Neural cell (in vitro differentiated cells): ENCODE data around the gene PABPN1L. TPM values are rescaled to one million over a fixed set of nuclear protein-coding genes. Genes with fewer than 3 reads are reported as not detected.

ENCODE experiments used
- H2AFZ ChIP-seq: fragments of 200-600, 300-800 bp; sonication (generic), shearing (Covaris generic); 2 replicates; pipeline ENCODE4 v1.6.0; 2014; ENCODE audit warnings: low read depth, mild to moderate bottlenecking, antibody characterized with exemption, low read length, moderate library complexity
- H3F3A ChIP-seq: fragments of 200-600 bp; shearing (Covaris generic); 2 replicates; pipeline ENCODE4 v1.6.1; 2016; ENCODE audit warnings: mild to moderate bottlenecking, moderate library complexity, mixed read lengths, antibody characterized with exemption, low read length; ENCODE audit not compliant: insufficient read depth, poor library complexity, severe bottlenecking
- H3K27ac ChIP-seq: fragments of 200-600, 300-800 bp; sonication (generic), shearing (Covaris generic); 2 replicates; pipeline ENCODE4 v1.5.1; 2014; ENCODE audit warnings: mild to moderate bottlenecking, low read length, moderate library complexity
- H3K27me3 ChIP-seq: fragments of 300-800, 200-600 bp; sonication (generic), shearing (Covaris generic); 2 replicates; pipeline ENCODE4 v1.6.0; 2014; ENCODE audit warnings: mild to moderate bottlenecking, low read depth, low read length, moderate library complexity; ENCODE audit not compliant: insufficient read depth
- H3K36me3 ChIP-seq: fragments of 300-800, 200-600 bp; sonication (generic), shearing (Covaris generic); 2 replicates; pipeline ENCODE4 v1.5.1; 2014; ENCODE audit warnings: mild to moderate bottlenecking, antibody characterized with exemption, low read length, moderate library complexity; ENCODE audit not compliant: insufficient read depth
- H3K4me2 ChIP-seq: fragments of 300-800, 200-600 bp; sonication (generic), shearing (Covaris generic); 2 replicates; pipeline ENCODE4 v1.6.0; 2014; ENCODE audit warnings: mild to moderate bottlenecking, low read length
- H3K4me3 ChIP-seq: fragments of 300-800, 200-600 bp; sonication (generic), shearing (Covaris generic); 2 replicates; pipeline ENCODE4 v1.5.1; 2014; ENCODE audit warnings: mild to moderate bottlenecking, low read length, moderate library complexity
- H3K79me2 ChIP-seq: fragments of 200-600 bp; shearing (Covaris generic); replicated peaks from 2 replicates; pipeline ENCODE4 v1.6.0; 2014; ENCODE audit warnings: mild to moderate bottlenecking, low read length, moderate library complexity; ENCODE audit not compliant: insufficient read depth
- H3K9ac ChIP-seq: fragments of 300-800, 200-600 bp; sonication (generic), shearing (Covaris generic); 2 replicates; pipeline ENCODE4 v1.6.1; 2016; ENCODE audit warnings: mild to moderate bottlenecking, low read length, mixed read lengths
- H3K9me2 ChIP-seq: fragments of 200-600 bp; shearing (Covaris generic); 2 replicates; pipeline ENCODE4 v1.6.1; 2016; ENCODE audit warnings: mild to moderate bottlenecking, low read length, mixed read lengths; ENCODE audit not compliant: insufficient read depth
- H3K9me3 ChIP-seq: fragments of 200-600, 300-800 bp; sonication (generic), shearing (Covaris generic); 2 replicates; pipeline ENCODE4 v1.6.1; 2016; ENCODE audit warnings: mild to moderate bottlenecking, mixed run types, low read length, moderate library complexity, mixed read lengths
- H4K20me1 ChIP-seq: fragments of 200-600 bp; shearing (Covaris generic); 2 replicates; pipeline ENCODE4 v1.6.1; 2016; ENCODE audit warnings: mild to moderate bottlenecking, mixed run types; ENCODE audit not compliant: insufficient read depth
- EP300 ChIP-seq: fragments of 450-650 bp; conservative IDR thresholded peaks from 2 replicates; pipeline ENCODE4 v1.6.1; 2014; ENCODE audit warnings: antibody characterized with exemption, mild to moderate bottlenecking, moderate library complexity; ENCODE audit not compliant: poor library complexity, severe bottlenecking
- EZH2 ChIP-seq: fragments of 200-600, 300-800 bp; shearing (Covaris generic), sonication (generic); IDR thresholded peaks from 2 replicates; pipeline ENCODE4 v1.6.1; 2014; ENCODE audit warnings: antibody characterized with exemption, low read length, borderline replicate concordance, mild to moderate bottlenecking; ENCODE audit not compliant: insufficient read depth, poor library complexity, severe bottlenecking
- MXI1 ChIP-seq: fragments of 450-650 bp; conservative IDR thresholded peaks from 2 replicates; pipeline ENCODE4 v1.6.1; 2014; ENCODE audit warnings: antibody characterized with exemption, mild to moderate bottlenecking; ENCODE audit not compliant: poor library complexity, severe bottlenecking
- POLR2AphosphoS5 ChIP-seq: IDR thresholded peaks from 2 replicates; pipeline ENCODE4 v1.6.1; 2012
- RAD21 ChIP-seq: fragments of 450-650 bp; conservative IDR thresholded peaks from 2 replicates; pipeline ENCODE4 v1.6.1; 2014; ENCODE audit warnings: antibody characterized with exemption, mild to moderate bottlenecking, moderate library complexity
- SMC3 ChIP-seq: fragments of 450-650 bp; conservative IDR thresholded peaks from 2 replicates; pipeline ENCODE4 v1.6.1; 2014; ENCODE audit warnings: antibody characterized with exemption, mild to moderate bottlenecking, moderate library complexity; ENCODE audit not compliant: poor library complexity
- TAF1 ChIP-seq: IDR thresholded peaks from 2 replicates; pipeline ENCODE4 v1.6.1; 2012; ENCODE audit warnings: low read depth
- polyA plus RNA-seq: library from polyadenylated mRNA; depleted of rRNA; stranded (reverse); fragments of >200 nt; gene quantifications from 2 replicates; pipeline ENCODE4 v1.2.3, GENCODE V29; 2014
- TF ChIP-seq, protein P1 (sequence below): IDR thresholded peaks from 2 replicates; pipeline ENCODE4 v1.6.1; 2012; ENCODE audit warnings: borderline replicate concordance
- TF ChIP-seq, protein P2 (sequence below): fragments of 450-650 bp; IDR thresholded peaks from 2 replicates; pipeline ENCODE4 v1.5.1; 2014; ENCODE audit warnings: antibody characterized with exemption, mild to moderate bottlenecking, moderate library complexity; ENCODE audit not compliant: poor library complexity, severe bottlenecking

The PABPN1L gene
- polyA plus RNA-seq, 1 donor from 2014 or later, result 0.20 TPM

DNA sequence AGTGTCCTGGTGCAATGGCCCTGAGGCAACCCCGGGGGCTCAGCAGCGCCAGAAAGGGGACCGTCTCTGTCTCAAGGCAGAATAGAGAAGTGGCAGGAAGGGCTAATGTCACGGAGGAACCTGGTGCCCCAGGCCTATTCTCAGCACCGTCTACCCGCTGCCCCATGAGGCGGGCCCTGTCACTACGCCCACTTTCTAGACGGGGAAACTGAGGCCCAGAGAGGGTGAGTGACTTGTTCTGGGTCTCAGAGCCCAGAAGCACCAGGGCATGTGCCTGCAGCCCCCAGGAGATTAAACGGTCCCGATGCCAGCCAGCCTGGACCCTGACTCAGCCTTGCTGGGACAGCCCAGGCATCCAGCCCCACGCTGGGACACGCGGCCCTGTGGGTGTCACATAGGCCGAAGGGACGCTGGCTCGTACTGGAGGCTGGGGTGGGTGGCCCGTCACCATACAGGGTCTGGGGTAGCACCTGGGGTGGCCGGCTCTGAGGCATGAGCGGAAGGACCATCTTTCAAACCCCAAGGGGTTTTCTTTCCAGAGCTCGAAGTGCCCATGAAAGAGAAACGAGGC, 40.2 kb upstream of the PABPN1L start:
- Histone ChIP-seq H3K9me2 (no peaks in the 10 kb centered on the region), H3K27ac (no peak overlapping the region), H3K79me2 (no peaks in the 10 kb centered on the region), H3K9me3 (no peaks in the 10 kb centered on the region), H2AFZ (no peak overlapping the region), H3K4me2 (no peak overlapping the region), H3K36me3 (no peaks in the 10 kb centered on the region), H3F3A (no peaks in the 10 kb centered on the region), H3K27me3 (no peaks in the 10 kb centered on the region), H3K9ac (no peak overlapping the region), H3K4me3 (no peak overlapping the region), H4K20me1 (no peaks in the 10 kb centered on the region)
- TF ChIP-seq POLR2AphosphoS5, result no peak
- TF ChIP-seq, protein P1, sequence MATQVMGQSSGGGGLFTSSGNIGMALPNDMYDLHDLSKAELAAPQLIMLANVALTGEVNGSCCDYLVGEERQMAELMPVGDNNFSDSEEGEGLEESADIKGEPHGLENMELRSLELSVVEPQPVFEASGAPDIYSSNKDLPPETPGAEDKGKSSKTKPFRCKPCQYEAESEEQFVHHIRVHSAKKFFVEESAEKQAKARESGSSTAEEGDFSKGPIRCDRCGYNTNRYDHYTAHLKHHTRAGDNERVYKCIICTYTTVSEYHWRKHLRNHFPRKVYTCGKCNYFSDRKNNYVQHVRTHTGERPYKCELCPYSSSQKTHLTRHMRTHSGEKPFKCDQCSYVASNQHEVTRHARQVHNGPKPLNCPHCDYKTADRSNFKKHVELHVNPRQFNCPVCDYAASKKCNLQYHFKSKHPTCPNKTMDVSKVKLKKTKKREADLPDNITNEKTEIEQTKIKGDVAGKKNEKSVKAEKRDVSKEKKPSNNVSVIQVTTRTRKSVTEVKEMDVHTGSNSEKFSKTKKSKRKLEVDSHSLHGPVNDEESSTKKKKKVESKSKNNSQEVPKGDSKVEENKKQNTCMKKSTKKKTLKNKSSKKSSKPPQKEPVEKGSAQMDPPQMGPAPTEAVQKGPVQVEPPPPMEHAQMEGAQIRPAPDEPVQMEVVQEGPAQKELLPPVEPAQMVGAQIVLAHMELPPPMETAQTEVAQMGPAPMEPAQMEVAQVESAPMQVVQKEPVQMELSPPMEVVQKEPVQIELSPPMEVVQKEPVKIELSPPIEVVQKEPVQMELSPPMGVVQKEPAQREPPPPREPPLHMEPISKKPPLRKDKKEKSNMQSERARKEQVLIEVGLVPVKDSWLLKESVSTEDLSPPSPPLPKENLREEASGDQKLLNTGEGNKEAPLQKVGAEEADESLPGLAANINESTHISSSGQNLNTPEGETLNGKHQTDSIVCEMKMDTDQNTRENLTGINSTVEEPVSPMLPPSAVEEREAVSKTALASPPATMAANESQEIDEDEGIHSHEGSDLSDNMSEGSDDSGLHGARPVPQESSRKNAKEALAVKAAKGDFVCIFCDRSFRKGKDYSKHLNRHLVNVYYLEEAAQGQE, result no peak
- TF ChIP-seq EZH2, result no peak
- no peak for TF ChIP-seq RAD21
- no peak for TF ChIP-seq SMC3
- no peak for TF ChIP-seq EP300
- TF ChIP-seq MXI1, result no peak
- TF ChIP-seq TAF1, result no peak
- TF ChIP-seq, protein P2, sequence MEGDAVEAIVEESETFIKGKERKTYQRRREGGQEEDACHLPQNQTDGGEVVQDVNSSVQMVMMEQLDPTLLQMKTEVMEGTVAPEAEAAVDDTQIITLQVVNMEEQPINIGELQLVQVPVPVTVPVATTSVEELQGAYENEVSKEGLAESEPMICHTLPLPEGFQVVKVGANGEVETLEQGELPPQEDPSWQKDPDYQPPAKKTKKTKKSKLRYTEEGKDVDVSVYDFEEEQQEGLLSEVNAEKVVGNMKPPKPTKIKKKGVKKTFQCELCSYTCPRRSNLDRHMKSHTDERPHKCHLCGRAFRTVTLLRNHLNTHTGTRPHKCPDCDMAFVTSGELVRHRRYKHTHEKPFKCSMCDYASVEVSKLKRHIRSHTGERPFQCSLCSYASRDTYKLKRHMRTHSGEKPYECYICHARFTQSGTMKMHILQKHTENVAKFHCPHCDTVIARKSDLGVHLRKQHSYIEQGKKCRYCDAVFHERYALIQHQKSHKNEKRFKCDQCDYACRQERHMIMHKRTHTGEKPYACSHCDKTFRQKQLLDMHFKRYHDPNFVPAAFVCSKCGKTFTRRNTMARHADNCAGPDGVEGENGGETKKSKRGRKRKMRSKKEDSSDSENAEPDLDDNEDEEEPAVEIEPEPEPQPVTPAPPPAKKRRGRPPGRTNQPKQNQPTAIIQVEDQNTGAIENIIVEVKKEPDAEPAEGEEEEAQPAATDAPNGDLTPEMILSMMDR, result no peak

DNA sequence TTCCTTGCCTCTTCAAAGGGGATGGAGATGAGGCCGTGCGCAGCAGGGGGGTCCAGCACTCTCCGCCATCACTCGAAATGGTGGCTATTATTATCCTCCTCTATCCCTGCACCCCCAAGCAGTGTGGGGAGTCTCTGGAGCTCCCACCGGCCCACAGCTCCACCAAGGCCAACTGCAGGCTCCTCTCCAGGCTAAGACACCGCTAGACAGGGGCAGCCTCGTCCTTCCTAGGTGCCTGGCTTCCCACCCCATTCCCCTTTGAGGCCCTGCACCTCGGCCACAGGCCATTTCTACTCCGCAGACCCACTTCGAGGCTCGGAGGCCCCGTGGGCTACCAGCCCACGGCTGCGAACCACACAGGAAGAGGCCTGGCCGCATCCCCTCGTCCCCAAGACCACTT, 39.6 kb upstream of the PABPN1L start:
- H3K4me3 ChIP-seq, result no peak overlapping the region
- no peaks in the 10 kb centered on the region for H3K36me3 ChIP-seq
- H4K20me1 ChIP-seq, result no peaks in the 10 kb centered on the region
- H3K4me2 ChIP-seq, result no peak overlapping the region
- no peaks in the 10 kb centered on the region for H3F3A ChIP-seq
- no peaks in the 10 kb centered on the region for H3K9me2 ChIP-seq
- H2AFZ ChIP-seq, result no peak overlapping the region
- no peaks in the 10 kb centered on the region for H3K9me3 ChIP-seq
- H3K79me2 ChIP-seq, result no peaks in the 10 kb centered on the region
- TF ChIP-seq, protein P1, result no peak
- TF ChIP-seq RAD21 (no peak), EZH2 (no peak), POLR2AphosphoS5 (no peak), MXI1 (no peak), TAF1 (no peak), SMC3 (no peak), EP300 (no peak)
- TF ChIP-seq, protein P2, result no peak
- no peak overlapping the region for H3K27ac ChIP-seq
- no peaks in the 10 kb centered on the region for H3K27me3 ChIP-seq
- H3K9ac ChIP-seq, result no peak overlapping the region
